Upper lobe of left lung (tissue), 4 donors: ENCODE measurements around the gene MAPK13.

Source experiments
- EP300 ChIP-seq, 4 donors: sonication (generic); formaldehyde crosslinking; IDR thresholded peaks; one replicate each; pipeline ENCODE4 v1.5.1; 2017; ENCODE audit warnings: antibody characterized with exemption in 4 of 4, control low read depth in 2 of 4
- POLR2A ChIP-seq, 4 donors: fragments of 450-650 bp; IDR thresholded peaks; one replicate each; pipeline ENCODE4 v1.5.1; 2016 to 2017; ENCODE audit warnings: antibody characterized with exemption in 4 of 4, mild to moderate bottlenecking in 2 of 4
- POLR2AphosphoS5 ChIP-seq, 2 donors: sonication (generic); formaldehyde crosslinking; IDR thresholded peaks; one replicate each; pipeline ENCODE4 v1.5.1; 2017; ENCODE audit warnings: antibody characterized with exemption in 2 of 2
- TF ChIP-seq, protein P1 (sequence below), 6 experiments: fragments of 450-650 bp in 4 of 6; fragments of 200-600 bp in 2 of 6; sonication (generic) in 2 of 6; IDR thresholded peaks; one replicate each; pipeline ENCODE4 v1.5.1; 2016 to 2019; ENCODE audit warnings: antibody characterized with exemption in 6 of 6

DNA sequence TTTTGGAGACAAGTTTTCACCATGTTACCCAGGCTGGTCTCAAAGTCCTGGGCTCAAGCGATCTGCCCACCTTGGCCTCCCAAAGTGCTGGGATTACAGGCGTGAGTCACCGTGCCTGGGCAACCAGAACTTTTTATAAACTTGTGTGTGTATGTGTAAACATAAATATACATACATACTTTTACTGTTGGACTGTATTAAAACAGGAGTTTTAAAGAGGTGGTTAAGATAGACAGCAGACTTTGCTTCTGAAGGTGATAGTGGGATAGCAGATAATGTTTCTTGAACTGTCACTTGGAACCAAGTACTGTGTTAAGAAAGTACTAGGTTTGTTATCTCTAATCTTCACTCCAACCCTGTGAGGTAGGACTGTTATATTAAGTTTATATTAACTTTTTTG lies 28.6 kb upstream of the MAPK13 start:
- TF ChIP-seq, protein P1, sequence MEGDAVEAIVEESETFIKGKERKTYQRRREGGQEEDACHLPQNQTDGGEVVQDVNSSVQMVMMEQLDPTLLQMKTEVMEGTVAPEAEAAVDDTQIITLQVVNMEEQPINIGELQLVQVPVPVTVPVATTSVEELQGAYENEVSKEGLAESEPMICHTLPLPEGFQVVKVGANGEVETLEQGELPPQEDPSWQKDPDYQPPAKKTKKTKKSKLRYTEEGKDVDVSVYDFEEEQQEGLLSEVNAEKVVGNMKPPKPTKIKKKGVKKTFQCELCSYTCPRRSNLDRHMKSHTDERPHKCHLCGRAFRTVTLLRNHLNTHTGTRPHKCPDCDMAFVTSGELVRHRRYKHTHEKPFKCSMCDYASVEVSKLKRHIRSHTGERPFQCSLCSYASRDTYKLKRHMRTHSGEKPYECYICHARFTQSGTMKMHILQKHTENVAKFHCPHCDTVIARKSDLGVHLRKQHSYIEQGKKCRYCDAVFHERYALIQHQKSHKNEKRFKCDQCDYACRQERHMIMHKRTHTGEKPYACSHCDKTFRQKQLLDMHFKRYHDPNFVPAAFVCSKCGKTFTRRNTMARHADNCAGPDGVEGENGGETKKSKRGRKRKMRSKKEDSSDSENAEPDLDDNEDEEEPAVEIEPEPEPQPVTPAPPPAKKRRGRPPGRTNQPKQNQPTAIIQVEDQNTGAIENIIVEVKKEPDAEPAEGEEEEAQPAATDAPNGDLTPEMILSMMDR (IDR thresholded peaks at IDR 0.05): no peak
- TF ChIP-seq EP300 (IDR thresholded peaks at IDR 0.05): no peak
- TF ChIP-seq POLR2AphosphoS5 (IDR thresholded peaks at IDR 0.05): no peak
- no peak for TF ChIP-seq POLR2A (IDR thresholded peaks at IDR 0.05)
